Neural cell (in vitro differentiated cells): ENCODE data around the gene SLC15A5. TPM values are rescaled to one million over a fixed set of nuclear protein-coding genes. Genes with fewer than 3 reads are reported as not detected.

Experiments
- H2AFZ ChIP-seq: fragments of 200-600, 300-800 bp; sonication (generic), shearing (Covaris generic); 2 replicates; pipeline ENCODE4 v1.6.0; 2014; ENCODE audit warnings: low read depth, mild to moderate bottlenecking, antibody characterized with exemption, low read length, moderate library complexity
- H3F3A ChIP-seq: fragments of 200-600 bp; shearing (Covaris generic); 2 replicates; pipeline ENCODE4 v1.6.1; 2016; ENCODE audit warnings: mild to moderate bottlenecking, moderate library complexity, mixed read lengths, antibody characterized with exemption, low read length; ENCODE audit not compliant: insufficient read depth, poor library complexity, severe bottlenecking
- H3K27ac ChIP-seq: fragments of 200-600, 300-800 bp; sonication (generic), shearing (Covaris generic); 2 replicates; pipeline ENCODE4 v1.5.1; 2014; ENCODE audit warnings: mild to moderate bottlenecking, low read length, moderate library complexity
- H3K27me3 ChIP-seq: fragments of 300-800, 200-600 bp; sonication (generic), shearing (Covaris generic); 2 replicates; pipeline ENCODE4 v1.6.0; 2014; ENCODE audit warnings: mild to moderate bottlenecking, low read depth, low read length, moderate library complexity; ENCODE audit not compliant: insufficient read depth
- H3K36me3 ChIP-seq: fragments of 300-800, 200-600 bp; sonication (generic), shearing (Covaris generic); 2 replicates; pipeline ENCODE4 v1.5.1; 2014; ENCODE audit warnings: mild to moderate bottlenecking, antibody characterized with exemption, low read length, moderate library complexity; ENCODE audit not compliant: insufficient read depth
- H3K4me2 ChIP-seq: fragments of 300-800, 200-600 bp; sonication (generic), shearing (Covaris generic); 2 replicates; pipeline ENCODE4 v1.6.0; 2014; ENCODE audit warnings: mild to moderate bottlenecking, low read length
- H3K4me3 ChIP-seq: fragments of 300-800, 200-600 bp; sonication (generic), shearing (Covaris generic); 2 replicates; pipeline ENCODE4 v1.5.1; 2014; ENCODE audit warnings: mild to moderate bottlenecking, low read length, moderate library complexity
- H3K79me2 ChIP-seq: fragments of 200-600 bp; shearing (Covaris generic); replicated peaks from 2 replicates; pipeline ENCODE4 v1.6.0; 2014; ENCODE audit warnings: mild to moderate bottlenecking, low read length, moderate library complexity; ENCODE audit not compliant: insufficient read depth
- H3K9ac ChIP-seq: fragments of 300-800, 200-600 bp; sonication (generic), shearing (Covaris generic); 2 replicates; pipeline ENCODE4 v1.6.1; 2016; ENCODE audit warnings: mild to moderate bottlenecking, low read length, mixed read lengths
- H3K9me2 ChIP-seq: fragments of 200-600 bp; shearing (Covaris generic); 2 replicates; pipeline ENCODE4 v1.6.1; 2016; ENCODE audit warnings: mild to moderate bottlenecking, low read length, mixed read lengths; ENCODE audit not compliant: insufficient read depth
- H3K9me3 ChIP-seq: fragments of 200-600, 300-800 bp; sonication (generic), shearing (Covaris generic); 2 replicates; pipeline ENCODE4 v1.6.1; 2016; ENCODE audit warnings: mild to moderate bottlenecking, mixed run types, low read length, moderate library complexity, mixed read lengths
- H4K20me1 ChIP-seq: fragments of 200-600 bp; shearing (Covaris generic); 2 replicates; pipeline ENCODE4 v1.6.1; 2016; ENCODE audit warnings: mild to moderate bottlenecking, mixed run types; ENCODE audit not compliant: insufficient read depth
- EP300 ChIP-seq: fragments of 450-650 bp; conservative IDR thresholded peaks from 2 replicates; pipeline ENCODE4 v1.6.1; 2014; ENCODE audit warnings: antibody characterized with exemption, mild to moderate bottlenecking, moderate library complexity; ENCODE audit not compliant: poor library complexity, severe bottlenecking
- EZH2 ChIP-seq: fragments of 200-600, 300-800 bp; shearing (Covaris generic), sonication (generic); IDR thresholded peaks from 2 replicates; pipeline ENCODE4 v1.6.1; 2014; ENCODE audit warnings: antibody characterized with exemption, low read length, borderline replicate concordance, mild to moderate bottlenecking; ENCODE audit not compliant: insufficient read depth, poor library complexity, severe bottlenecking
- MXI1 ChIP-seq: fragments of 450-650 bp; conservative IDR thresholded peaks from 2 replicates; pipeline ENCODE4 v1.6.1; 2014; ENCODE audit warnings: antibody characterized with exemption, mild to moderate bottlenecking; ENCODE audit not compliant: poor library complexity, severe bottlenecking
- POLR2AphosphoS5 ChIP-seq: IDR thresholded peaks from 2 replicates; pipeline ENCODE4 v1.6.1; 2012
- RAD21 ChIP-seq: fragments of 450-650 bp; conservative IDR thresholded peaks from 2 replicates; pipeline ENCODE4 v1.6.1; 2014; ENCODE audit warnings: antibody characterized with exemption, mild to moderate bottlenecking, moderate library complexity
- REST ChIP-seq: IDR thresholded peaks from 2 replicates; pipeline ENCODE4 v1.6.1; 2012; ENCODE audit warnings: borderline replicate concordance
- SMC3 ChIP-seq: fragments of 450-650 bp; conservative IDR thresholded peaks from 2 replicates; pipeline ENCODE4 v1.6.1; 2014; ENCODE audit warnings: antibody characterized with exemption, mild to moderate bottlenecking, moderate library complexity; ENCODE audit not compliant: poor library complexity
- TAF1 ChIP-seq: IDR thresholded peaks from 2 replicates; pipeline ENCODE4 v1.6.1; 2012; ENCODE audit warnings: low read depth
- polyA plus RNA-seq: library from polyadenylated mRNA; depleted of rRNA; stranded (reverse); fragments of >200 nt; gene quantifications from 2 replicates; pipeline ENCODE4 v1.2.3, GENCODE V29; 2014
- TF ChIP-seq, protein P1 (sequence below): fragments of 450-650 bp; IDR thresholded peaks from 2 replicates; pipeline ENCODE4 v1.5.1; 2014; ENCODE audit warnings: antibody characterized with exemption, mild to moderate bottlenecking, moderate library complexity; ENCODE audit not compliant: poor library complexity, severe bottlenecking

The SLC15A5 gene
- polyA plus RNA-seq, 1 donor from 2014 or later, result not detected

GRCh38 chr12:16282978-16283377, 5.5 kb upstream of the SLC15A5 start:
- Histone ChIP-seq H3K9ac (no peak overlapping the region), H3K27ac (no peak overlapping the region), H3K36me3 (no peaks in the 10 kb centered on the region), H3F3A (no peaks in the 10 kb centered on the region), H3K27me3 (no peaks in the 10 kb centered on the region), H3K9me3 (no peaks in the 10 kb centered on the region), H3K79me2 (no peaks in the 10 kb centered on the region), H3K9me2 (no peaks in the 10 kb centered on the region), H4K20me1 (no peaks in the 10 kb centered on the region), H2AFZ (no peak overlapping the region), H3K4me3 (no peak overlapping the region), H3K4me2 (no peak overlapping the region)
- no peak for TF ChIP-seq MXI1
- no peak for TF ChIP-seq EP300
- no peak for TF ChIP-seq EZH2
- no peak for TF ChIP-seq SMC3
- no peak for TF ChIP-seq TAF1
- no peak for TF ChIP-seq POLR2AphosphoS5
- no peak for TF ChIP-seq REST
- no peak for TF ChIP-seq RAD21
- TF ChIP-seq, protein P1, sequence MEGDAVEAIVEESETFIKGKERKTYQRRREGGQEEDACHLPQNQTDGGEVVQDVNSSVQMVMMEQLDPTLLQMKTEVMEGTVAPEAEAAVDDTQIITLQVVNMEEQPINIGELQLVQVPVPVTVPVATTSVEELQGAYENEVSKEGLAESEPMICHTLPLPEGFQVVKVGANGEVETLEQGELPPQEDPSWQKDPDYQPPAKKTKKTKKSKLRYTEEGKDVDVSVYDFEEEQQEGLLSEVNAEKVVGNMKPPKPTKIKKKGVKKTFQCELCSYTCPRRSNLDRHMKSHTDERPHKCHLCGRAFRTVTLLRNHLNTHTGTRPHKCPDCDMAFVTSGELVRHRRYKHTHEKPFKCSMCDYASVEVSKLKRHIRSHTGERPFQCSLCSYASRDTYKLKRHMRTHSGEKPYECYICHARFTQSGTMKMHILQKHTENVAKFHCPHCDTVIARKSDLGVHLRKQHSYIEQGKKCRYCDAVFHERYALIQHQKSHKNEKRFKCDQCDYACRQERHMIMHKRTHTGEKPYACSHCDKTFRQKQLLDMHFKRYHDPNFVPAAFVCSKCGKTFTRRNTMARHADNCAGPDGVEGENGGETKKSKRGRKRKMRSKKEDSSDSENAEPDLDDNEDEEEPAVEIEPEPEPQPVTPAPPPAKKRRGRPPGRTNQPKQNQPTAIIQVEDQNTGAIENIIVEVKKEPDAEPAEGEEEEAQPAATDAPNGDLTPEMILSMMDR, result no peak

GRCh38 chr12:16282081-16282480, 4.6 kb upstream of the SLC15A5 start:
- Histone ChIP-seq H3K9me3 (no peaks in the 10 kb centered on the region), H3K79me2 (no peaks in the 10 kb centered on the region), H3K4me2 (no peak overlapping the region), H2AFZ (no peak overlapping the region), H3K9me2 (no peaks in the 10 kb centered on the region), H3K27me3 (no peaks in the 10 kb centered on the region), H3K4me3 (no peak overlapping the region), H3K36me3 (no peaks in the 10 kb centered on the region), H3F3A (no peaks in the 10 kb centered on the region), H3K9ac (no peak overlapping the region), H4K20me1 (no peaks in the 10 kb centered on the region), H3K27ac (no peak overlapping the region)
- TF ChIP-seq SMC3, result no peak

GRCh38 chr12:16281157-16281556, 3.7 kb upstream of the SLC15A5 start:
- no peaks in the 10 kb centered on the region for H3K36me3 ChIP-seq

More at GRCh38 chr12:16281157-16281556, 3.7 kb upstream of the SLC15A5 start:
- H3K27me3 ChIP-seq, result no peaks in the 10 kb centered on the region
- H3K9me3 ChIP-seq, result no peaks in the 10 kb centered on the region
- H3K9me2 ChIP-seq, result no peaks in the 10 kb centered on the region
- H3K4me2 ChIP-seq, result no peak overlapping the region
- H3K27ac ChIP-seq, result no peak overlapping the region
- no peaks in the 10 kb centered on the region for H4K20me1 ChIP-seq
- H3K79me2 ChIP-seq, result no peaks in the 10 kb centered on the region
- H3K4me3 ChIP-seq, result no peak overlapping the region
- H2AFZ ChIP-seq, result no peak overlapping the region
- no peaks in the 10 kb centered on the region for H3F3A ChIP-seq
- H3K9ac ChIP-seq, result no peak overlapping the region
- TF ChIP-seq EP300, result no peak
- no peak for TF ChIP-seq EZH2
